ENCODE data around the gene RUNX3.

RUNX3 gene

DNA sequence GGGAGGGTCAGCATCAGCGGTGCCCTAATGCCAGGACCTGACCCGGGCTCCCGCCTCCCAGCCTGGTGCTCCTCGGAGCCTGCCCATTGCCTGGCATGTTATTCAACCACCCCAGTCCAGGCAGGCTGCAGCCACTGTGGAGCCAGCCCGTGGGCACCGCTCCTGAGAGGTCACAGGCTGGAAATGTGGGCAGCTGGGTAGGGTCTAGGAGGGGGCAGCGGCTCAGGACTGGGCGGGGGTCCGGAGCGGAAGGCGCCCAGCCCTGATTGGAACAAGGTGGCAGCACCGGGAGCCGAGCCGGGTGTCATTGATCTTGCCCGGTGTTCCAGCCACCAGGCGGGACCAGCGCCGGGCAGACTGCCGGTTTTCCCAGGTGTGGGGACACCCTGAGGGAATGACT is 12.7 kb upstream of the RUNX3 start:
- WGBS, result 92% methylated on average over 19 of the region's 19 CpGs
- Histone ChIP-seq H3K36me3 (ENCODE audit: insufficient read depth, low read length) (no peaks in the 10 kb centered on the region), H3K9ac (ENCODE audit: low read depth, low read length) (no peak overlapping the region), H3K27me3 (ENCODE audit: insufficient read depth, low read length) (no peaks in the 10 kb centered on the region), H3K9me3 (ENCODE audit: insufficient read depth, low read depth, low read length) (no peaks in the 10 kb centered on the region), H3K27ac (ENCODE audit: low read depth, low read length) (no peak overlapping the region), H3K4me3 (ENCODE audit: low read length) (no peak overlapping the region), H3K4me1 (ENCODE audit: insufficient read depth, low read length) (no peaks in the 10 kb centered on the region)

DNA sequence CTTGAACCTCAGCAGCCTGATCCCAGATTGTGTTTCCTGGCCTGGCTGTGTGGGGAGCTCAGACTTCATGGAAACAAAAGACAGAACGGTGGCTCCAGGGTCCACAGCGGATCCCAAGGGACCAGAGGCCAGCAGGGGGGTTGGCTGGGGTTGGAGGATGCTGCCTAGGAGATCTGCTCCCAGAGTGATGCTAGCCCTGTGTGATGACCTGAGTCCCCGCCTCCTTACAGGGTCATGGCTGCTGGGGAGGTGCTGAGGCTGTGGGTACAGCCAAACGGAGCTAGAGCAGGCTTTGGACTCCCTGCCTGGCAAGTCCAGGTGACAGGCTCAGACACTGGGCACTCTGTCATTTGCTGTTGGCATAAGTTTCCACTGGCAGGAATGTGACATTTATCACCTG is 11.5 kb upstream of the RUNX3 start:
- no peak overlapping the region for H3K4me3 ChIP-seq (ENCODE audit: low read length)
- no peak overlapping the region for H3K9ac ChIP-seq (ENCODE audit: low read depth, low read length)
- H3K27me3 ChIP-seq (ENCODE audit: insufficient read depth, low read length), result no peaks in the 10 kb centered on the region
- H3K4me1 ChIP-seq (ENCODE audit: insufficient read depth, low read length), result no peaks in the 10 kb centered on the region
- WGBS, result 82% methylated on average over 4 of the region's 4 CpGs
- no peaks in the 10 kb centered on the region for H3K36me3 ChIP-seq (ENCODE audit: insufficient read depth, low read length)
- no peaks in the 10 kb centered on the region for H3K9me3 ChIP-seq (ENCODE audit: insufficient read depth, low read depth, low read length)
- no peak overlapping the region for H3K27ac ChIP-seq (ENCODE audit: low read depth, low read length)

DNA sequence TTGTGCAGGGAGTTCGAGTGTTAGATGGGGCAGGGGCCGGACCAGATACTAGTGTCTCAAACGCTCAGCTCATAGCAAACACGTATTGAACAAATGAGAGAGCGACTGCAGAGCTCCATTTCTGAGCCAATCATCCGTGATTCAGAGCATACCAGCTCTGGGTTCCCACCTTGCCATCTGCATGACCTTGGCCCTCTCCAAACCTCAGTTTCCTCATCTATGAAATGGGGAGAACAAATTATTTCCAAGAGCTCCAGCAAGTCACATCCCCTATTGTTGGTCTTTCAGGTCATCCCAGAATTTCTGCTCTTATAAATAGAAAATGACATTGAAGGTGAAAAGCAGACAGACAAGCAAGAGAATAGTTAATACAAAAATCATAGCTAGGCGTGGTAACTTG is 10.2 kb upstream of the RUNX3 start:
- 0 out of 2 replicates have a peak, but pooled peaks cover 3% of the 10 kb centered on the region for H3K4me1 ChIP-seq (ENCODE audit: insufficient read depth, low read length)
- H3K27me3 ChIP-seq (ENCODE audit: insufficient read depth, low read length), result peaks cover 8% of the 10 kb centered on the region
- no peak overlapping the region for H3K27ac ChIP-seq (ENCODE audit: low read depth, low read length)
- no peaks in the 10 kb centered on the region for H3K9me3 ChIP-seq (ENCODE audit: insufficient read depth, low read depth, low read length)
- no peaks in the 10 kb centered on the region for H3K36me3 ChIP-seq (ENCODE audit: insufficient read depth, low read length)
- H3K4me3 ChIP-seq (ENCODE audit: low read length), result no peak overlapping the region
- WGBS, result 91% methylated on average over 7 of the region's 7 CpGs
- no peak overlapping the region for H3K9ac ChIP-seq (ENCODE audit: low read depth, low read length)

DNA sequence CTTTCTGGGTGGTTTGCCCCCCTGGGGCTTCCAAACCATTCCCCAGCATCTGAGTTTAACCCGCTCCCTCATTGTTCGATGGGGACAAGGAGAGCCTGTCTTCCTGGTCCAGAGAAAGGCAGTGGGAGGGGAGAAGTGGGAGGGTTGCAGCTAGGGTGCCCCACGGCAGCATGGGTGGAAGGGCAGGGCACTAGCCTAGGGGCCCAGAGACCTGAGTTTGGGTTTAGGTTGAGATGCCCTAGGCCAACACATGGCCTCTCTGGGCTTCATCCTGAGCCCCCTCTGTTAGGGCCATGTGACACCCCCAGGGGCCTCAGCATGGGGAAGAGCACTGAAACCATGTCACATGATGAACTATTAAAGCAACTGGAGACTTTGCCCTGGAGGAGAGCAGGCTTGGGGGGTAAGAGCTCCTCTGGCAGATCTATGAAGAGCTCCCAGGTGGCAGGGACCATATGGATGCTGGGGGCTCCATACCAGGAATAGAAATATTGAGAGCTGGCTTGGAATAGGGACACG is 9.7 kb upstream of the RUNX3 start:
- WGBS, result 89% methylated on average over 4 of the region's 4 CpGs
- Histone ChIP-seq H3K9ac (ENCODE audit: low read depth, low read length) (no peak overlapping the region), H3K4me3 (ENCODE audit: low read length) (no peak overlapping the region), H3K27me3 (ENCODE audit: insufficient read depth, low read length) (peaks cover 13% of the 10 kb centered on the region), H3K27ac (ENCODE audit: low read depth, low read length) (no peak overlapping the region), H3K9me3 (ENCODE audit: insufficient read depth, low read depth, low read length) (no peaks in the 10 kb centered on the region), H3K4me1 (ENCODE audit: insufficient read depth, low read length) (0 out of 2 replicates have a peak, but pooled peaks cover 4% of the 10 kb centered on the region), H3K36me3 (ENCODE audit: insufficient read depth, low read length) (no peaks in the 10 kb centered on the region)

DNA sequence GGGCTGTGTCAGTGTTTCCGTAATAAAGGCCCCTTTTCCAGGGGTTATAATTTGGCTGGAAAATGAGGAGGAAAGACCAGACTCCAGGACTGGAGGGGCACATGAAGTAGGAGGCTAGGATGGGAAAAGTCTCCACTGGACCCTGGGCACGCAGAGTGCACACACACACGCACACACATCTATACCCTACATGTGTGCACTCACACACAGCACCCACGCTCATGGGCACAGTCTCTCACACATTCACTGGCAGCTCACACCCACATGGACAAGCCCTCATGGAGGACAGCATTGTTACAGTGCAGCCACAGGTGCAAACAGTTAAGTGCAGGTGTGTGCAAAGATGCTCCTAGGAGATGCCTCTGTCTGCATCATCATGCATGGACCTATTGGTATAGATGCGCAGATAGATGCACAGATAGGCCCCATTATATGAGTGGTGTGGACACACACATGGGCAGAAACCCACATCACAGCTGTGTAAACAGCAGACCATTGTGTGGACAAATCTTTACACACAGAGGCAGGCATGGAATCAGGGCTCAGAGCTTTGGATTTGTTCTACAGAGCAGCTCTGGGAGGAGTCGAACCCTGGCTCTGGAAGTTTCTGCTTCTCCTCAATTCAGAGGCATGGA is 9.1 kb upstream of the RUNX3 start:
- no peaks in the 10 kb centered on the region for H3K9me3 ChIP-seq (ENCODE audit: insufficient read depth, low read depth, low read length)
- H3K4me3 ChIP-seq (ENCODE audit: low read length), result no peak overlapping the region
- WGBS, result 91% methylated on average over 6 of the region's 6 CpGs
- H3K27me3 ChIP-seq (ENCODE audit: insufficient read depth, low read length), result peaks cover 19% of the 10 kb centered on the region
- no peaks in the 10 kb centered on the region for H3K36me3 ChIP-seq (ENCODE audit: insufficient read depth, low read length)
- H3K9ac ChIP-seq (ENCODE audit: low read depth, low read length), result no peak overlapping the region
- H3K4me1 ChIP-seq (ENCODE audit: insufficient read depth, low read length), result peaks cover 6% of the 10 kb centered on the region; the same call in 1 of the 2 replicates
- H3K27ac ChIP-seq (ENCODE audit: low read depth, low read length), result no peak overlapping the region

DNA sequence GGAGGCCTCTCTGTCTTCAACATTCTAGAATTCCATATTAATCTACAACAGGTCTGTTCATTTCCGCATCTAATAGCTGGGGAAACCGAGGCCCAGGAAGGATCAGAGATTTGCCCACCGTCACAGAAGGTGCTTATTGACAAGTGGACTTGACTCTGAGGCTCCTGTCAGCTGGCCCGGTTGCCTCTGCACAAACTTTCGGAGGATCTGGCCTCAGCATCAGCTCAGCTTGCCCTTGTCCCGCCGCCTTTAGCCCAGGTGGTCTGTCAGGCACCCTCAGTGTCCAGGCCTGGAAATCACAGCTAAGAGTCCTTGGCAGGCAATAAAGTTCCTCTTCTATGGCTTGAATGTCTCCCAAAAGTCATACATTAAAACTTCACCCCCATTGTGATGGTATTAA is 8.2 kb upstream of the RUNX3 start:
- Histone ChIP-seq H3K4me3 (ENCODE audit: low read length) (no peak overlapping the region), H3K9ac (ENCODE audit: low read depth, low read length) (no peak overlapping the region), H3K4me1 (ENCODE audit: insufficient read depth, low read length) (peaks cover 11% of the 10 kb centered on the region; the same call in 1 of the 2 replicates), H3K27me3 (ENCODE audit: insufficient read depth, low read length) (peaks cover 28% of the 10 kb centered on the region), H3K9me3 (ENCODE audit: insufficient read depth, low read depth, low read length) (no peaks in the 10 kb centered on the region), H3K36me3 (ENCODE audit: insufficient read depth, low read length) (no peaks in the 10 kb centered on the region), H3K27ac (ENCODE audit: low read depth, low read length) (no peak overlapping the region)
- 85% methylated on average over 7 of the region's 7 CpGs for WGBS

DNA sequence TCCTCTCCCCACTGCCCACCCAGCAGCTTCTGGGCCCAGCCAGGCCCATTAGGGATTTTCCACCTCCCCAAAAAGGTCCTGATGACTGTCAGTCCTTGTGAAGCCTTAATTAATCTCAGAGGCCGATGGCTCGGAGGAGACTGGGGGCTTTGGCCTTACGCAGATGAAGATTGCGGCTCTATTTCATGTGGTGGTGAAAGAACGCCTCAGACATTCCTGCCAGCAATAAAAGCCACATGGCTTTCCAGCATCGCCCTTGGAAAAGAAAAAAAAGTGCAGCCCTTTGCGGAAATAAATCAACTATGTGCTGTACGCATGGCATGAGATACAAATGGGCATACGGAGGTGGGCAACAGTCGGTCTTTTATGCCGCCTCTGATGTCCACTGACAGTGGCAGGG is 6.6 kb upstream of the RUNX3 start:
- peaks cover 43% of the 10 kb centered on the region for H3K27me3 ChIP-seq (ENCODE audit: insufficient read depth, low read length)
- WGBS, result 91% methylated on average over 11 of the region's 11 CpGs

DNA sequence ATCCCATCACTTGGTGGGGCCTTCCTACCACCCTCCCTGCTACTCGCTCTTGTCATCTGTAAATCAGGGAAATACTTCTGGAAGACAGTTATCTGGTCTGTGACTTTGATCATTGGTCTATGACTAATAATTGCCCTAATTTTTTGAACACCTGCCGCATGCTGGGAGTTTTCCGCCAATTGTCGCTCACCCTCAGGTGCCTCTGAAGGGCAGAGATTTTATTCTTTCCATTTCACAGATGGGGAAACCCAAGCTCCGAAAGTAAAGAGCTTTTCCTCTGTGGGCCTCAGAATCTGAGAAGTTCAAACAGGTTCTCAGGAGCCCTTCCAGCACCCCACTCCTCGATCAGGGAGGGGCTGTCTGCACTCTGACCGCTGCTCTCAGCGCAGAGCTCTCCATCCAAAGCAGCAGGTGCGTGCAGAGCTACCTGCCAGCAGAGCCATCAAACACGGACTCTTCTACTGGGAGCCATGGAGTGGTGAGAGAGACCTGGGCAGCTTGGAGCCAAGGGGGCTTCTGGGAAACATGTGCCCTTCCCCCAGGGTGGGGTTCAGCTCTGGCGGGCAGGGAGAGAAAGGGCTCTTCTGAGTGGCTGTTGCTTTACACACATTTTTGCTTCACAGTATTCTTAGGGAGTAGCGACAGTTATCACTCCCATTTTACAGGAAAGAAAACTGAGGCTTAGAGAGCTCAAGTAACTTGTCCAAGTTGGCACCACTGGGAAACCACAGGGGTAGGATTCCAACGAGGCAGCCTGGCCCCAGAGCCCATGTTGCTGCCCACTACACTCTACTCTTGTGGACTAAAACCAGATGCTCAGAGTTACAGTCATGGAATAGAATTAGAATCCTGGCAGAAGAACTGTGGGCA is 5.8 kb upstream of the RUNX3 start:
- WGBS, result 87% methylated on average over 13 of the region's 13 CpGs
- Histone ChIP-seq H3K4me3 (ENCODE audit: low read length) (no peak overlapping the region; the same call in 1 of the 2 replicates), H3K27me3 (ENCODE audit: insufficient read depth, low read length) (peaks cover 51% of the 10 kb centered on the region), H3K9me3 (ENCODE audit: insufficient read depth, low read depth, low read length) (no peaks in the 10 kb centered on the region), H3K9ac (ENCODE audit: low read depth, low read length) (no peak overlapping the region), H3K27ac (ENCODE audit: low read depth, low read length) (no peak overlapping the region), H3K4me1 (ENCODE audit: insufficient read depth, low read length) (peaks cover 11% of the 10 kb centered on the region; the same call in 1 of the 2 replicates), H3K36me3 (ENCODE audit: insufficient read depth, low read length) (no peaks in the 10 kb centered on the region)

More for the DNA sequence above, 6.6 kb upstream of the RUNX3 start:
- no peaks in the 10 kb centered on the region for H3K9me3 ChIP-seq (ENCODE audit: insufficient read depth, low read depth, low read length)
- H3K9ac ChIP-seq (ENCODE audit: low read depth, low read length), result no peak overlapping the region
- no peak overlapping the region for H3K4me3 ChIP-seq (ENCODE audit: low read length)
- H3K27ac ChIP-seq (ENCODE audit: low read depth, low read length), result no peak overlapping the region
- no peaks in the 10 kb centered on the region for H3K36me3 ChIP-seq (ENCODE audit: insufficient read depth, low read length)
- peaks cover 11% of the 10 kb centered on the region; the same call in 1 of the 2 replicates for H3K4me1 ChIP-seq (ENCODE audit: insufficient read depth, low read length)

DNA sequence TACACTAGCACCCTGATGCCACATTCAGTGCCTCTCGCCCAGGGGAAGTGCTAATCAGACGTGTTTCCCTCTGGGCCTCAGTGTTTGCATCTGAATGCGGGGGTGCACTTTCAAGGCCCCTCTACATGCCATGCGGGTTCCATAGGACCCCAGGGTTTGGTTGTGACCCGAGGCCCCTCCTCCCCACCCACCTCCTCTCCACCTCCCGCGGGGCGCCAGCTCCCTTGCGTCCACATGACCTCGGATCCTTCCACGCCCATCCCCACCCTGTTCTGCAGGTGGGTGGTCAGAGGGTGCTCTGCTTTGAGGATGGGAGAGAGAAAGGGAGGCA is 5.1 kb upstream of the RUNX3 start:
- Histone ChIP-seq H3K27ac (ENCODE audit: low read depth, low read length) (no peak overlapping the region), H3K36me3 (ENCODE audit: insufficient read depth, low read length) (no peaks in the 10 kb centered on the region), H3K27me3 (ENCODE audit: insufficient read depth, low read length) (peaks cover 58% of the 10 kb centered on the region), H3K4me3 (ENCODE audit: low read length) (no peak overlapping the region; the same call in 1 of the 2 replicates), H3K9ac (ENCODE audit: low read depth, low read length) (no peak overlapping the region), H3K9me3 (ENCODE audit: insufficient read depth, low read depth, low read length) (no peaks in the 10 kb centered on the region), H3K4me1 (ENCODE audit: insufficient read depth, low read length) (peaks cover 11% of the 10 kb centered on the region; the same call in 1 of the 2 replicates)
- 65% methylated on average over 11 of the region's 11 CpGs for WGBS

DNA sequence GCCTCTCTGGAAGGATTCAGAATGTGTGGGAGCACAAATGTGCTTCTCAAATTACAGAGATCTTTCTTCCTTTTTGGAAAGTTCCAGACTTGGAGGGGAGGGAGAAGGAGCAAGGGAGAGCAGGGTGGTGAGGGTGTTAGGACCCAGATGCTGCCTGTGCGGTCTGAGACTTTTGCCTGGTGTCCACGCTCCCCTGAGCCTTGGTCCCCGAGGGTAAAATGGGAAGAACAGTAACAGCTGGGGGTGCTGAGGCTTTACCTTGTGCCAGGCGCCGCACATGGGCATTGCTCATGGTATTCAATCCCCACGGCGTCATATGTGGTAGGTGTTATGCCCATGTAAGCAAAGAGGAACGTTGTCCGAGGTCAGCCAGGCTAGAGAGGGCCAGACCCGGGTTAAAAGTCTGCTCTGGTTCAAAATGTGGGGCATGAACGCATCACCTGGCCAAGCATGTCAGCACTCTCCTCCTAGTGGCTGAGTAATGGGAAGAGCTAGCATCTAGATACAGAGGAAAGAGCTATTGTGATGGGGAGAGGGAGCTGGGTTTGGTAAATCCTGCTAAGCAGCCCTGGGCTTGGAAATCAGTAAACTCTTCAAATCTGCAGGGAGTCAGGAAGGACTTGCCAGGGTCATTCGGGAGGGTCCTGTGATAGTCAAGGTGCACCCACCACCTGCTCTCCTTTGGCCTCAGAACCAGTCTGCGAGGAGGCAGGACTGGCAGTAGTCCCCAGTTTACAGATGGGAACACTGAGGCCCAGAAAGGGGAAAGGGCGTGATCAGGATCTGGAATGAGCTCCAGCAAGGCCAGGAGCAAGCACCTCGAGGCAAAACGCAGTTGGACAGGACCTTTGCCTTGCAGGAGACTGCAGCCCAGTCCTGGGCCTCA is 4.5 kb upstream of the RUNX3 start:
- H3K9ac ChIP-seq (ENCODE audit: low read depth, low read length), result no peak overlapping the region
- H3K27ac ChIP-seq (ENCODE audit: low read depth, low read length), result no peak overlapping the region
- H3K9me3 ChIP-seq (ENCODE audit: insufficient read depth, low read depth, low read length), result no peaks in the 10 kb centered on the region
- H3K36me3 ChIP-seq (ENCODE audit: insufficient read depth, low read length), result no peaks in the 10 kb centered on the region
- peak overlapping the region; percentile 22; the same call in 1 of the 2 replicates for H3K4me3 ChIP-seq (ENCODE audit: low read length)
- WGBS, result 51% methylated on average over 16 of the region's 16 CpGs
- H3K4me1 ChIP-seq (ENCODE audit: insufficient read depth, low read length), result peaks cover 11% of the 10 kb centered on the region; the same call in 1 of the 2 replicates
- peaks cover 64% of the 10 kb centered on the region for H3K27me3 ChIP-seq (ENCODE audit: insufficient read depth, low read length)

Data from HUES64 (cell line).